GM19324 (cell line): ENCODE data around the gene FAM131A.

Source experiments
- ATAC-seq: cut with Tn5 transposase; IDR thresholded peaks from one replicate; pipeline ENCODE4 v1.9.1; 2021; ENCODE audit warnings: mild to moderate bottlenecking, moderate library complexity; ENCODE audit not compliant: unreplicated experiment, low FRiP score

Gene FAM131A

DNA sequence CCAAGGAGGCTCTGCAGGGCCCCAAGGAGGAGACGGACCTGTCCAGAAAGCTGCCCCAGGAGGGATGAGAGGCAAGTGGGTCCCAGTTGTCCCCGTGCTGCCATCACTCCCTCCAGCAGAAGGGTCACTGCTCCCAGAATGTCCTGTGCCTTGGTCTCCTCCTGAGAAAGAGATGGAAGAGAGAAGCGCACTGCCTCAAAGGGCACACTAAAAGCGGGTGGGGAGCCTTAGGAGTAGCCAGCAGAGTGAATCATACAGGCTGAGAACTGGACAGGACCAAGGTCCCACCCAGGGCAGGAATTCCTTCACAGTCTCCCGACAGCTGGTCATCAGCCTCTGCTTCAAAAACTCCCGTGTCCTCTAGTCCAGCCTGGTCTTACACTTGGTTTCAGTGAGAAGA is 36.0 kb downstream of the FAM131A start:
- ATAC-seq = no peak

- no peak for ATAC-seq
Measured at GRCh38 chr3:184375747-184376461, 38.5 kb downstream of the FAM131A start.

DNA sequence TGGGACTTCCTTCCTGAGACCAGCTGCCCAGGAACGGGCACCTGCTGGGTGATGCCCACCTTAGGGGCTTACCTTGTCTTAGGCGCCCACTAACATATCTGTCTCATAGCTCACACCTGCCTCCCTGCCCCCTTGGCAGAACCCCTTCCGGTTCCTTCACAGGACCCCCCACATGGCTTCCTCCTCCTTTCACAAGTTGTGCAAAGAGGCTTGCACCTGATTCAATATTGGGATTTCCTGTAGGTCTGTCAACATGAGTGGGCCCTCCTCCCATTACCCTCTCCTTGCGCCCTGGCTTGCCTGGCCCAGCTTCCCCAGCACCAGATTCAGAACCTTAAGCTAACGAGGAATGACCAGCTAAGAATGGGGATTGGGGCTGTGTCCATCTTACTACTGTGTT is 40.0 kb downstream of the FAM131A start:
- ATAC-seq = no peak

DNA sequence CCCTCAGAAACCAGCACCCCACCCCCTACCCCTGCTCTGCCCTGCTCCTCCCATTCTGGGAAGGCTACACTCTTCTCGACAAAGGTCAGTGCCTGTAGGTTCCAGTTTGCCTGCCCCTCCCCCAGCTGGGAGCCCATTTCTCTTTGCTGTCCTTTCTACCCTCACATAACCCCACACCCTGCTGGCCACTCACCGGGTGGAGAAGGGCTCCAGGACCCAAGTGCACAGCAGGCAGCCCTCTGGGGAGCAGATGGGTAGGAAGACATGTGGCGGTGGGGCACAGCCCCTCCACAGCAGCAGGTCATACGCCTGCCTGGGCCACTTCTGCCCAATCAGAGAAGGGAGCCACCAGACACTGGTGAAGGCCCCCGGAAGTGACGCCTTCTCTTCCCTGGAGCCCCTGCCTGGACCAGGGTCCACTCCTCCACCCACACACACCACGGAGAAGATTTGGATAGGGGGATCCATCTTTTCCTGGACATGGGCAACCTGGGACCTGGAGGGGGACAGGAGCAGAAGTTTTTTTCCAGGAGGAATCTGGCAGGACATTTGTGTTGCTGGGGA is 40.6 kb downstream of the FAM131A start, which contains the start of gene THPO:
Gene THPO (minus strand): TSS at position 326 of the 564 bp plus-strand sequence. CDS start 1,948 bp downstream, outside the sequence.
- no peak for ATAC-seq

GRCh38 chr3:184378651-184379357 is 41.4 kb downstream of the FAM131A start:
- no peak for ATAC-seq

- ATAC-seq = no peak
Measured at GRCh38 chr3:184379358-184380184, 42.2 kb downstream of the FAM131A start, which contains the start of gene CHRD. Gene CHRD (plus strand): TSS chr3:184380054. CDS start chr3:184380319, 265 bp downstream.

GRCh38 chr3:184380185-184380626 is 42.8 kb downstream of the FAM131A start:
- ATAC-seq = no peak

DNA sequence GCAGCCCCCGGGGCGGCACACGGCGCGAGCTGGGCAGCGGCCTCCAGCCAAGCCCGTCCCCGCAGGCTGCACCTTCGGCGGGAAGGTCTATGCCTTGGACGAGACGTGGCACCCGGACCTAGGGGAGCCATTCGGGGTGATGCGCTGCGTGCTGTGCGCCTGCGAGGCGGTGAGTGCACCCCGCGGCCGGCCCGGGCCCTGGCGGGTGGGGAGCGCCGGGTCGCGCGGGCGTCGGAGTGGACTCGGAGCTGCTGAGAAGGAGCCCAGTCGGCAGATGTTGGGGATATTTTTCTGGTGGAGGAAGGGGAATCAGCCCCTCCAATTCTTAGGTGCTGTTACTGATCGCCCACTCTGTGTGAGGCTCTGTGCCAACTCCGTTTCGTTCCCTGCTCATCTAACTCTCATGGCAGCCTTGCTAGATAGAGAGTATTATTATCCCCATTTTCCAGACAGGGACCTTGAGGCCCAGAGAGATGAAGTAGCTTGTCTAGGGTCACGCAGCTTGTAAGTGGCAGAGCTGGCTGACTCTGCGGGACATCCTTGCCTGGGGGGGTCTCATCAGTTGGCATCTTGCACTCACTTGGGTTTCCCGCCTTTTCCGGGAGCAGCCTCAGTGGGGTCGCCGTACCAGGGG is 43.3 kb downstream of the FAM131A start:
- ATAC-seq = no peak

DNA sequence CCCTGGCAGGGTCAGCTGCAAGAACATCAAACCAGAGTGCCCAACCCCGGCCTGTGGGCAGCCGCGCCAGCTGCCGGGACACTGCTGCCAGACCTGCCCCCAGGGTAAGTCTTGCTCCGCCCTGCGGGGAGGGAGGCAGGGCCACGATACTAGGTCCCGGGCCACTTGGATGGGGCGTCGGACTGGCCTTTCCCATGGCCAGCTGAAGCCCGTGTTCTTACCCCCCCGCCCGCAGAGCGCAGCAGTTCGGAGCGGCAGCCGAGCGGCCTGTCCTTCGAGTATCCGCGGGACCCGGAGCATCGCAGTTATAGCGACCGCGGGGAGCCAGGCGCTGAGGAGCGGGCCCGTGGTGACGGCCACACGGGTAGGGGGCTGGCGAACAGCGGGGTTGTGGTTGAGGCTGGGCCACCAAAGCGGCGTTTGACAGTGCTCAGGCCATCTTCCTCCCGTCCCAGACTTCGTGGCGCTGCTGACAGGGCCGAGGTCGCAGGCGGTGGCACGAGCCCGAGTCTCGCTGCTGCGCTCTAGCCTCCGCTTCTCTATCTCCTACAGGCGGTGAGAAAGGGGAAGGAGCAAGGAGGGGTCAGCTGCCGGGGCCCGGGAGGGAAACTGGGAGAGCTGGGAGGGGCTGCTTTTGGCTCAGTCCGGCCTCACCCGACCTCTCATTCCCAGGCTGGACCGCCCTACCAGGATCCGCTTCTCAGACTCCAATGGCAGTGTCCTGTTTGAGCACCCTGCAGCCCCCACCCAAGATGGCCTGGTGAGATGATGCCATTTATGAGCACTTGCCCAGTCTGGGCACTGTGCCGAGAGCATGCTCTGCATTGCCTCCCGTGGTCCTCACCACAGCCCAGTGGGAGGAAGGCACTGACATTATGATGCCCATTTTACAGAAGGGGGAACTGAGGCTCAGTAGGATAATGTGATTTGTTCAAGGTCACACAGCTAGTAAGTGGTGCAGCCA is 44.1 kb downstream of the FAM131A start:
- no peak for ATAC-seq

- ATAC-seq = no peak
Measured at GRCh38 chr3:184382326-184383032, 45.1 kb downstream of the FAM131A start.

- no peak for ATAC-seq
Measured at GRCh38 chr3:184383033-184383740, 45.8 kb downstream of the FAM131A start.

DNA sequence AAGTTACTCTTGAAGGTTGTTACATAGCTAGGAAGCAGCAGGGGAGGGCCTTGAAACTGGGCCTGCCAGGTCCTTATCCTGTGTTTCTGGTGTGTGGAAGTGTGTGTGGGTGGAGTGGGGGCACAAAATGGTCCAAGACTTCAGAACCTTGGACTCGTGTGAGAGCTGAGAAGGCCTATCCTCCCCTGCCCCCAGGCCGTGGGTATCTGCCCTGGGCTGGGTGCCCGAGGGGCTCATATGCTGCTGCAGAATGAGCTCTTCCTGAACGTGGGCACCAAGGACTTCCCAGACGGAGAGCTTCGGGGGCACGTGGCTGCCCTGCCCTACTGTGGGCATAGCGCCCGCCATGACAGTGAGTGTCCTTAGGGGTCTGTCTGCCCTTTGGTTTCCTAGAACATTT is 46.9 kb downstream of the FAM131A start:
- no peak for ATAC-seq

GRCh38 chr3:184384856-184385422 is 47.5 kb downstream of the FAM131A start:
- no peak for ATAC-seq

GRCh38 chr3:184386047-184386806 is 48.8 kb downstream of the FAM131A start:
- no peak for ATAC-seq

GRCh38 chr3:184387174-184387714 is 49.8 kb downstream of the FAM131A start:
- no peak for ATAC-seq

DNA sequence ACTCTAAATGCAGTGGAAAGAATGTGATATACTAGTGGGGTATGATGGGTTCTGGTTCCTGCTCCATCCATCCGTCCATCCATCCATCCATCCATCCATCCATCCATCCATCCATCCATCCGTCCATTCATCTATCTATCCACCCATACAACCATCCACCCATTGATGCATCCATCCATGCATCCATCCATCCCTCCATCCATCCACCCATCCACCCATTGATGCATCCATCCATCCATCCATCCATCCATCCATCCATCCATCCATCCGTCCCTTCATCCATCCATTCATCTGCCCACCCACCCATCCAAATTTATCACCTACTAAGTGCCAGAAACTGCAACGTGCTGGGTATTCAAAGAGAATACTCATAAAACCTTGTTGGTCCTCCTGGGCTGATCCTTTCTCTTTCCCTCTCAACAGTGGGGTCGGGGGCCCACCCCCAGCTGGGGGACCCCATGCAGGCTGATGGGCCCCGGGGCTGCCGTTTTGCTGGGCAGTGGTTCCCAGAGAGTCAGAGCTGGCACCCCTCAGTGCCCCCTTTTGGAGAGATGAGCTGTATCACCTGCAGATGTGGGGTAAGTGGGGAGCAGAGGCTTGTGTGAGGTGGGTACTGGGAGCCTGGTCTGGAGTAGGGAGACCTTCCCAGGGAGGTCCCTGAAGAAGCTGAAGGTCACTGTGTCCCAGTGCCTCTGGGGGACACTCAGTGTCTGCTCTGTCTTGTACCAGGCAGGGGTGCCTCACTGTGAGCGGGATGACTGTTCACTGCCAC is 51.0 kb downstream of the FAM131A start:
- no peak for ATAC-seq
